RWPE1 (cell line): ENCODE measurements around the gene LYG2.
"Not testable (repeated sequence)": the region's sequence is repeated elsewhere in the genome, so short reads cannot be mapped to it uniquely, and the experiment has no call there.

Experiments used
- CTCF ChIA-PET: fragments of 350-600 bp; sonication (Branson Sonifier 250); formaldehyde crosslinking; extraction: SDS; loops from one replicate; lab custom pipeline; 2021; lab: Yijun Ruan, JAX
- POLR2A ChIA-PET: fragments of 400-600 bp; formaldehyde crosslinking; extraction: SDS; loops from one replicate; lab custom pipeline; 2020; ENCODE audit warnings: antibody characterized with exemption; ENCODE audit not compliant: low non-redundant PET; lab: Yijun Ruan, JAX
- DNase-seq: peaks from one replicate; pipeline ENCODE4 v3.0.0; 2012; ENCODE audit warnings: low spot score
- H3K27ac ChIP-seq: fragments of 450-650 bp; 2 replicates; pipeline ENCODE4 v1.5.1; 2017
- TF ChIP-seq, protein P1 (sequence below): fragments of 450-650 bp; conservative IDR thresholded peaks from 2 replicates; pipeline ENCODE4 v1.5.1; 2017; ENCODE audit warnings: low read depth, mild to moderate bottlenecking

The LYG2 gene

DNA sequence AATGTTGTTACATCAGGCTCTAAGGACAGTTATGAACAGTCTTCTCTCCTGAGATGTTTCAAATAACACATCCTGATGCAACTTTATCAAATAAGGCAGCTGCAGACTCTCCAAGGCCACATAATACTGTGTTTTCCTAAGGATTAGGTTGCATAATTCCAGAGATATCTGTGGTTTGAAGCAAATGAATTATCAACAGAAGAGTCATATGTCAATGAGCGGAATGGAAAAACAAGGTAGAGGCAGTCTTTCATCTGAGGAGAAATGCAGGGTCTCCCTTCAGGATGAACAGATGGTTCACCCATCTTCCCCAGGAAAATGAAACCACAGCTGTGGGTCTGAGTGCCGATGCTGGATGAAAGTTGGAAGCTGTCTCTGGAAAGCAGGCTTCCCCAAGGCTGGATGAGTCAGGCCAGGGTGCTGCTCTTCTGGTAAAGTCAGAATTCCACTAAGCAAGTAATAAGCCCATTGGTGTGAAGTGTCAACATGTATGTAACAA is 23.4 kb upstream of the LYG2 start:
- peak; percentile 66 for DNase-seq
- CTCF ChIA-PET, result interaction anchor here (0.6 kb wide), 1 partner anchor 11 kb away, joined by 5 read pairs; no protein-coding TSS in a partner anchor
- TF ChIP-seq, protein P1, sequence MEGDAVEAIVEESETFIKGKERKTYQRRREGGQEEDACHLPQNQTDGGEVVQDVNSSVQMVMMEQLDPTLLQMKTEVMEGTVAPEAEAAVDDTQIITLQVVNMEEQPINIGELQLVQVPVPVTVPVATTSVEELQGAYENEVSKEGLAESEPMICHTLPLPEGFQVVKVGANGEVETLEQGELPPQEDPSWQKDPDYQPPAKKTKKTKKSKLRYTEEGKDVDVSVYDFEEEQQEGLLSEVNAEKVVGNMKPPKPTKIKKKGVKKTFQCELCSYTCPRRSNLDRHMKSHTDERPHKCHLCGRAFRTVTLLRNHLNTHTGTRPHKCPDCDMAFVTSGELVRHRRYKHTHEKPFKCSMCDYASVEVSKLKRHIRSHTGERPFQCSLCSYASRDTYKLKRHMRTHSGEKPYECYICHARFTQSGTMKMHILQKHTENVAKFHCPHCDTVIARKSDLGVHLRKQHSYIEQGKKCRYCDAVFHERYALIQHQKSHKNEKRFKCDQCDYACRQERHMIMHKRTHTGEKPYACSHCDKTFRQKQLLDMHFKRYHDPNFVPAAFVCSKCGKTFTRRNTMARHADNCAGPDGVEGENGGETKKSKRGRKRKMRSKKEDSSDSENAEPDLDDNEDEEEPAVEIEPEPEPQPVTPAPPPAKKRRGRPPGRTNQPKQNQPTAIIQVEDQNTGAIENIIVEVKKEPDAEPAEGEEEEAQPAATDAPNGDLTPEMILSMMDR, result no peak
- H3K27ac ChIP-seq, result no peak overlapping the region; the same call in 1 of the 2 replicates
- POLR2A ChIA-PET, result no interaction called here

DNA sequence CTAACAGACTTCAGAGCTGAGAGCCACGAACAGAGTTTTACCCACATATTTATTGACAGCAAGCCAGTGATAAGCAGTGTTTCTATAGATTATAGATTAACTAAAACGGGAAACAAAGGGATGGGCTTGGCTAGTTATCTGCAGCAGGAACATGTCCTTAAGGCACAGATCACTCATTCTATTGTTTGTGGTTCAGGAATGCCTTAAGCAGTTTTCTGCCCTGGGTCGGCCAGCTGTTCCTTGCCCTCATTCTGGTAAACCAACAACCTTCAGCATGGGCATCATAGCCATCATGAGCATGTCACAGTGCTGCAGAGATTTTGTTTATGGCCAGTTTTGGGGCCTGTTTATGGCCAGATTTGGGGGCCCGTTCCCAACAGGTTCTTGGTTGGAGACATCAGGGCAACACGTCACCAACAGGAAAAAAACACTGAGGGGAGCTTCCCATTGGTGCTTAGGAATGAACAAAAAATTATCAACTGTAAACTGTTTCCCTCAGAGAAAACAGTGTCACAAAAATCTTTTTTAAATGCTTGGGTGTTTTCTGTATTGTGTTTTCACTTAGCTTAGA is 22.8 kb upstream of the LYG2 start:
- DNase-seq, POLR2A ChIA-PET, H3K27ac ChIP-seq: not testable (repeated sequence)
- CTCF ChIA-PET, result interaction anchor here (0.6 kb wide), 1 partner anchor 11 kb away, joined by 5 read pairs; no protein-coding TSS in a partner anchor

DNA sequence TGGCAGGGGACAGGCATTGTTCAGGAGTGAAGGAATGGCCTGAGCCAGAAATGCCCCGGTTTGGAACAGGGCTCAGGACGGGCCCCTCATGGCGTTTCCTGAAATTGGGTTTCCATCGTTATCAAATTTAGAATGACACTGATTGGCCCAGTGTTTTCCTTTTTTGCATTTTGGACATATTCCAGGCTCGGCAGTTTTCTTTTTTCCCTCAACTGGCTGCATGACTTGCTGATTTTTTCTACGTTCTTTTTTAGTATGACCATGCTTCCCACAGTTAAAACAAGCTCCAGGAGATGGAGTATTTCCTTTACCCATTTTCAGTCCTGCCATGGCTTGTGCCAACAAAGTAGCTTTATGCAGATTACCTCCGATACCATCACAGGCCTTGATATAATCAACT is 20.4 kb upstream of the LYG2 start:
- DNase-seq, result no peak
- H3K27ac ChIP-seq, result no peak overlapping the region
- TF ChIP-seq, protein P1, result no peak
- POLR2A ChIA-PET, result interaction anchor here (0.7 kb wide), 1 partner anchor 23 kb away, joined by 5 read pairs; no protein-coding TSS in a partner anchor
- CTCF ChIA-PET, result interaction anchor here (0.6 kb wide), 1 partner anchor 987 kb away, joined by 4 read pairs; no protein-coding TSS in a partner anchor

DNA sequence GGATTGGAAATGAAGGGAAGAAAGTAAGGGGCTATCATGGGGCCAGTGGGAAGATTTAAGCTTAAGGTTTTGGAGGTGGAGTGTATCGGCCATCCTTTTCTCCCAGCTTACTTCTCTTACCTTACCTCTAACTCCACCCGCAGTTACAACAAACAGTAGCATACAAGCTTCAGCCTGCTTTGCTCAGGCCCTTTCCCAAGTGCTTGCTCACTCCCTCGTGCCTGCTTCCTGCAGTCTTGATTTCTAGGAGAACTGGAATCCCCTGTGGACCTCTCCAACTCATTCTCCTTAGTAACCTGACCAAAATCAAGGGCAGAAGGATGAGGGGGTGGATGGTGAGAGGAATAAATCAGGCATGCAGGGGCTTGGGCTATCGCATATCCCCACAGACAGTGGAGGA is 5.8 kb upstream of the LYG2 start:
- POLR2A ChIA-PET, result interaction anchor here (0.6 kb wide), 1 partner anchor 54 kb away, joined by 4 read pairs; no protein-coding TSS in a partner anchor
- DNase-seq, result no peak
- TF ChIP-seq, protein P1, result no peak
- CTCF ChIA-PET, result interaction anchor here (0.6 to 0.8 kb wide), 2 partner anchors 194 to 195 kb away, joined by 4 read pairs; no protein-coding TSS in a partner anchor
- no peak overlapping the region for H3K27ac ChIP-seq

DNA sequence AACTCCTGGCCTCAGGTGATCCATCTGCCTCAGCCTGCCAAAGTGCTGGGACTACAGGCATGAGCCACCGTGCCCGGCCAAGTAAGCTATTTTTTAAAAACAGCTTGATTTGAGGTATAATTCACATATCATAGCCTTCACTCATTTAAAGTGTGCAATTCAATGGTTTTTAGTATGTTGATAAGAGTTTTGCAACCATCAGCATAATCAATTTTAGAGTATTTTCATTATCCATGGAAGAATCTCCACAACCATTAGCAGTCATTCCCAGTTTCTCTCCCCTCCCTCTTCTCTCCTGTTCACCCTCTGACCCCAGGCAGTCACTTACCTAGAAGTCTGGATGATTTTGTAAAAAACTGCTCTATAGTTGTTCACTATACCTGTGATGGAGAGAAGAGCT is 4.7 kb upstream of the LYG2 start:
- DNase-seq, result no peak
- no peak overlapping the region for H3K27ac ChIP-seq
- CTCF ChIA-PET, result no interaction called here
- TF ChIP-seq, protein P1, result no peak
- POLR2A ChIA-PET, result no interaction called here

DNA sequence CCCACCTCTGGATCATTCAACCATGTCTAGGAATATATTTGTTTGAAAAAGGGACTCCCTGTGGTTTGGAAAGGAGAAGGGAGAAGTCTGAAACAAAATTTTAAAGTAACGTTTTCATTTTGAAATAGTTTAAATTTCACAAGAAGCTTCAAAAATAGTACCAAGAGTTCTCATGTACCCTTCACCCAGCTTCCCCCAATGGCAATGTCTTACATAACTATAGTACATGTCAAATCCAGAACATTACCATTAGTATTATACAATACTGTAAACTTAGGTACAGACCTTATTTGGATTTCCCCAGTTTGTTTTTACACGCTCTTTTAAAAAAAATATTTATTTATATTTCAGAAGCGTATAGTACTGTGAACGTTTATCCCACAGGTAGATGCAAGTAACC is 4.0 kb upstream of the LYG2 start:
- POLR2A ChIA-PET, result no interaction called here
- DNase-seq, result no peak
- TF ChIP-seq, protein P1, result no peak
- CTCF ChIA-PET, result no interaction called here
- H3K27ac ChIP-seq, result no peak overlapping the region

DNA sequence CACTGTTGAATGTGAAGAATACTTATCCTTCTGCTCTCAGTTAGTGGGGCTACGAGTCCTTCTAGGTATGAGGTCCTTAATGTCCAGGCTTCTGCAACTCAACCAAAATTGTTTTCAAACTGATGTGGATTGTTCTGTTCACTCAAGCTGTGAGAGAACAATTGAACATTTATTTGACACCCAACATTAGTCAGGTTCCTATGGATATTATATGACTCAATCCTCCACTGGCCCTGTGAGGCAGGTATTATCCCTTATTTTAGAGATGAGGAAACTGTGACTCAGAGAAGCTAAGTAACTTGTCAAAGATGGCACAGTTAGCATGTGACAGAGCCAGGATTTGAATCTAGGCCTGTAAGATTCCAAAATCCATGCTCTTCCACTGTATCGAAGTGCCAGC is 1.2 kb upstream of the LYG2 start:
- TF ChIP-seq, protein P1, result no peak
- H3K27ac ChIP-seq, result no peak overlapping the region
- ChIA-PET CTCF (interaction anchor here (0.6 kb wide), 1 partner anchor 60 kb away, joined by 3 read pairs; no protein-coding TSS in a partner anchor), POLR2A (no interaction called here)
- peak; percentile 30 for DNase-seq
